ENCODE data around the gene CBX7. TPM values are rescaled to one million over a fixed set of nuclear protein-coding genes. Genes with fewer than 3 reads are reported as not detected.
A peak's percentile ranks its signal among the peaks of the same experiment; 100 is the strongest.

CBX7 gene
- polyA plus RNA-seq, 2 of the 4 experiments (the other 2 are of a cell fraction), result 0.79 to 2.5 TPM

DNA sequence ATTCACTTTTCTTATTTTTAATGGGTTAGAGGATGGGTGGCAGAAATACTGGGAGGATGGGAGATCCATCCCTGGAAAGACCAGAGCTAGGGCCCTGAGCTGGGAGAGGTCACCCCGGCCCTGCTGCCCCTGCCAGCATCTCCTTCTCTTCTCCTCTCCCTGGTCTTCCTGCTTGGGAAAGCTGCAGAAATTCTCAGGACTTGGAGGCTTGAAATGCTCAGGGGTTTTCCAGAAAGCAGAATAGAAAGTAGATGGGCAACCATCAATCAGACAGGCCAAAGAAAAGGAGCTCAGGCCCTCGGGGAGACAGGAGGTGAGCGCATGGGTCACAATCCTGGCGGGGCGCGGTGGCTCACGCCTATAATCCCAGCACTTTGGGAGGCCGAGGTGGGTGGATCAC lies 53.9 kb downstream of the CBX7 start:
- 88% methylated on average over 8 of the region's 8 CpGs for WGBS (ENCODE audit: missing lambda C conversion rate)
- FAIRE-seq, result no peak
- TF ChIP-seq HEYL (CRISPR knock-in tag; IDR thresholded peaks at IDR 0.05) (no peak), POLR2A (IDR thresholded peaks at IDR 0.05; ENCODE audit: low read length) (no peak), NPAS2 (CRISPR knock-in tag; IDR thresholded peaks at IDR 0.05; ENCODE audit: borderline replicate concordance) (no peak), PHF8 (IDR thresholded peaks at IDR 0.05; ENCODE audit: borderline replicate concordance, low read depth) (no peak), SREBF2 (IDR thresholded peaks at IDR 0.05) (no peak), FOSL2 (IDR thresholded peaks at IDR 0.05) (no peak), FOSL2 (CRISPR knock-in tag; IDR thresholded peaks at IDR 0.05) (no peak), BHLHE40 (IDR thresholded peaks at IDR 0.05; ENCODE audit: low read depth, low read length) (no peak), CBX8 (IDR thresholded peaks at IDR 0.05) (no peak), CBX2 (IDR thresholded peaks at IDR 0.05; ENCODE audit: borderline replicate concordance, low read depth) (no peak), EHF (CRISPR knock-in tag; IDR thresholded peaks at IDR 0.05) (no peak), HOXA7 (CRISPR knock-in tag; IDR thresholded peaks at IDR 0.05) (no peak), HOXB5 (CRISPR knock-in tag; IDR thresholded peaks at IDR 0.05) (no peak), CEBPB (IDR thresholded peaks at IDR 0.05) (no peak), ZNF302 (CRISPR knock-in tag; IDR thresholded peaks at IDR 0.05) (no peak), SMC3 (IDR thresholded peaks at IDR 0.05) (no peak), MYC (IDR thresholded peaks at IDR 0.05; ENCODE audit: borderline replicate concordance, low read length) (no peak)
- TF ChIP-seq, protein P1, sequence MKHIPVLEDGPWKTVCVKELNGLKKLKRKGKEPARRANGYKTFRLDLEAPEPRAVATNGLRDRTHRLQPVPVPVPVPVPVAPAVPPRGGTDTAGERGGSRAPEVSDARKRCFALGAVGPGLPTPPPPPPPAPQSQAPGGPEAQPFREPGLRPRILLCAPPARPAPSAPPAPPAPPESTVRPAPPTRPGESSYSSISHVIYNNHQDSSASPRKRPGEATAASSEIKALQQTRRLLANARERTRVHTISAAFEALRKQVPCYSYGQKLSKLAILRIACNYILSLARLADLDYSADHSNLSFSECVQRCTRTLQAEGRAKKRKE (CRISPR knock-in tag; IDR thresholded peaks at IDR 0.05; ENCODE audit: low read depth), result no peak
- TF ChIP-seq, protein P2, sequence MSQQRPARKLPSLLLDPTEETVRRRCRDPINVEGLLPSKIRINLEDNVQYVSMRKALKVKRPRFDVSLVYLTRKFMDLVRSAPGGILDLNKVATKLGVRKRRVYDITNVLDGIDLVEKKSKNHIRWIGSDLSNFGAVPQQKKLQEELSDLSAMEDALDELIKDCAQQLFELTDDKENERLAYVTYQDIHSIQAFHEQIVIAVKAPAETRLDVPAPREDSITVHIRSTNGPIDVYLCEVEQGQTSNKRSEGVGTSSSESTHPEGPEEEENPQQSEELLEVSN (IDR thresholded peaks at IDR 0.05; ENCODE audit: borderline replicate concordance, low read depth), result no peak
- TF ChIP-seq, protein P3, sequence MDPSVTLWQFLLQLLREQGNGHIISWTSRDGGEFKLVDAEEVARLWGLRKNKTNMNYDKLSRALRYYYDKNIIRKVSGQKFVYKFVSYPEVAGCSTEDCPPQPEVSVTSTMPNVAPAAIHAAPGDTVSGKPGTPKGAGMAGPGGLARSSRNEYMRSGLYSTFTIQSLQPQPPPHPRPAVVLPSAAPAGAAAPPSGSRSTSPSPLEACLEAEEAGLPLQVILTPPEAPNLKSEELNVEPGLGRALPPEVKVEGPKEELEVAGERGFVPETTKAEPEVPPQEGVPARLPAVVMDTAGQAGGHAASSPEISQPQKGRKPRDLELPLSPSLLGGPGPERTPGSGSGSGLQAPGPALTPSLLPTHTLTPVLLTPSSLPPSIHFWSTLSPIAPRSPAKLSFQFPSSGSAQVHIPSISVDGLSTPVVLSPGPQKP (IDR thresholded peaks at IDR 0.05; ENCODE audit: low read depth, low read length), result no peak
- TF ChIP-seq, protein P4, sequence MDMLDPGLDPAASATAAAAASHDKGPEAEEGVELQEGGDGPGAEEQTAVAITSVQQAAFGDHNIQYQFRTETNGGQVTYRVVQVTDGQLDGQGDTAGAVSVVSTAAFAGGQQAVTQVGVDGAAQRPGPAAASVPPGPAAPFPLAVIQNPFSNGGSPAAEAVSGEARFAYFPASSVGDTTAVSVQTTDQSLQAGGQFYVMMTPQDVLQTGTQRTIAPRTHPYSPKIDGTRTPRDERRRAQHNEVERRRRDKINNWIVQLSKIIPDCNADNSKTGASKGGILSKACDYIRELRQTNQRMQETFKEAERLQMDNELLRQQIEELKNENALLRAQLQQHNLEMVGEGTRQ (IDR thresholded peaks at IDR 0.05), result no peak
- Histone ChIP-seq H3K27ac (no peak overlapping the region), H3K9me3 (no peaks in the 10 kb centered on the region), H3K4me1 (peaks cover 9% of the 10 kb centered on the region), H3K4me3 (no peak overlapping the region), H3K4me2 (no peak overlapping the region)
- no peak for ATAC-seq
- DNase-seq (ENCODE audit: low read depth in 1 of 2, low spot score in 1 of 2), result no peak
- POLR2A ChIA-PET, result no interaction called here
- CTCF ChIA-PET, result interaction anchor here (0.6 to 1.7 kb wide), 5 partner anchors 9 to 229 kb away, joined by 3 to 5 read pairs (median 4); no protein-coding TSS in a partner anchor

DNA sequence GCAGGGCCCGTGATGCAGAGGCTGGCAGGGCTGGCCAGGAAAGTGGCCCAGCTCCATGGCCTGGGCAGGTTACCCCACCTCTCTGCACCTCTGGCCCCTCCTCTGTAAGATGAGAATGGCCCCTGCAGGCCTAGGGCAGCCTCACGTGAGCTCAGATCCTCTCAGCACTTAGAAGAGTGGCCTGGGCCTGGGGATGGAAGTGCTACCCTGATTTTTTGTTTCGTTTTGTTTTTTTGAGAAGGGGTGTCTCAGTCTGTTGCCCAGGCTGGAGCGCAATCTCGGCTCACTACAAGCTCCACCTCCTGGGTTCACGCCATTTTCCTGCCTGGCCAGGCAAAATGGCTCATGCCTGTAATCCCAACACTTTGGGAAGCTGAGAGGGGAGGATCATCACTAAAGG lies 54.5 kb downstream of the CBX7 start:
- Histone ChIP-seq H3K27ac (peak overlapping the region in 1 of 2 experiments; percentile 84; a peak in 3 of 6 replicates), H3K4me2 (no peak overlapping the region), H3K4me3 (no peak overlapping the region), H3K9me3 (no peaks in the 10 kb centered on the region), H3K4me1 (peaks cover 9% of the 10 kb centered on the region)
- no peak for FAIRE-seq
- DNase-seq (ENCODE audit: low read depth in 1 of 2, low spot score in 1 of 2), result no peak
- no peak for TF ChIP-seq HOXB5 (CRISPR knock-in tag; IDR thresholded peaks at IDR 0.05)
- ChIA-PET CTCF (interaction anchor here (0.6 to 1.7 kb wide), 5 partner anchors 9 to 228 kb away, joined by 3 to 5 read pairs (median 3); no protein-coding TSS in a partner anchor), POLR2A (no interaction called here)
- WGBS (ENCODE audit: missing lambda C conversion rate), result 81% methylated on average over 6 of the region's 6 CpGs
- ATAC-seq, result no peak; a peak in 1 of 6 replicates
